Psoas muscle (tissue), 8 donors: ENCODE results near the gene OVAAL. TPM values are rescaled to one million over a fixed set of nuclear protein-coding genes. Genes with fewer than 3 reads are reported as not detected.

Experiments
- ATAC-seq, 4 donors: fragments of 200-7000 bp; cut with Tn5 transposase; one replicate each; pipeline ENCODE4 v1.9.1; 2020; ENCODE audit warnings: moderate library complexity in 3 of 4, mild to moderate bottlenecking in 2 of 4
- DNase-seq, 2 donors: peaks; one replicate each; pipeline ENCODE4 v3.0.0-alpha.2; 2020
- H3K27ac ChIP-seq: fragments of 200-600 bp; one replicate; pipeline ENCODE4 v1.8.0; 2022
- H3K27me3 ChIP-seq, 3 donors: fragments of 200-600 bp in 1 of 3; one replicate each; pipeline versions ENCODE4 v1.6.1 to v1.8.0; 2013 to 2022; ENCODE audit warnings: low read length in 2 of 3, mild to moderate bottlenecking in 2 of 3, moderate library complexity in 1 of 3; ENCODE audit not compliant: insufficient read depth in 3 of 3
- H3K36me3 ChIP-seq, 2 donors: fragments of 200-600 bp in 1 of 2; one replicate each; pipeline versions ENCODE4 v1.6.1 to v1.8.0; 2013 to 2022; ENCODE audit warnings: low read depth in 1 of 2, mild to moderate bottlenecking in 1 of 2, moderate library complexity in 1 of 2; ENCODE audit not compliant: insufficient read depth in 1 of 2
- H3K4me1 ChIP-seq: fragments of 200-600 bp; one replicate; pipeline ENCODE4 v1.8.0; 2022
- H3K4me3 ChIP-seq: fragments of 200-600 bp; one replicate; pipeline ENCODE4 v1.8.0; 2022; ENCODE audit warnings: mild to moderate bottlenecking
- H3K9me3 ChIP-seq: fragments of 200-600 bp; one replicate; pipeline ENCODE4 v1.8.0; 2022
- CTCF ChIP-seq: fragments of 200-600 bp; IDR thresholded peaks from one replicate; pipeline ENCODE4 v1.8.0; 2022; ENCODE audit warnings: antibody characterized with exemption
- WGBS, 3 donors: extraction: QIAGEN DNeasy Blood & Tissue Kit; methylation state at CpG; one replicate each; pipeline versions ENCODE4 v1.1.6 to v1.1.7; 2013; 5-methylcytosine and 5-hydroxymethylcytosine counted together
- intact Hi-C, 2 donors: fragments of 100-400 bp; cut with DNase I; formaldehyde crosslinking; loops; one replicate each; pipeline versions ENCODE4 v1.11.0 to v1.14.2; 2022
- polyA plus RNA-seq, 3 donors: library from polyadenylated mRNA; stranded (reverse); fragments of 200-250 nt; gene quantifications; one replicate each; pipeline ENCODE4 v1.2.3, GENCODE V29; 2013
- total RNA-seq, 4 donors: library from RNA; stranded (reverse); fragmentation: NEBNext Ultra II Directional in 2 of 4; extraction: Animal tissue kit (Norgen Biotek cat#: 25700) in 2 of 4; gene quantifications; one replicate each; pipeline versions ENCODE4 v1.2.1 to v1.2.4, GENCODE V29; 2021 to 2023
- donor health status: healthy with polysubstance abuse.
- donor health status: DM: no; HTN: no; CAD: no; lungs with moderate emphysema.
- donor health status: Bipolar disorder and iron deficiency.
- donor health status: healthy.
- donor health status: DM: yes; HTN: yes; CAD: no.
- donor health status: DM: no; HTN: no; CAD: no.
- donor health status: DM: no; HTN: no; CAD: no.
- donor health status: DM: yes; HTN: yes; CAD: no.

Gene OVAAL
- total and polyA plus RNA-seq, 7 donors = 0.04 TPM; not detected in 6

- intact Hi-C loops = no loop called here
- Histone ChIP-seq H3K4me1 (peaks cover 4% of the 10 kb centered on the region), H3K4me3 (peak overlapping the region; percentile 29), H3K9me3 (no peaks in the 10 kb centered on the region), H3K36me3 (no peaks in the 10 kb centered on the region), H3K27me3 (no peaks in the 10 kb centered on the region), H3K27ac (no peak overlapping the region)
- no peak for ATAC-seq
- 54 to 81% (median 66%) methylated on average over 4 of the region's 4 CpGs for WGBS, 3 donors
- TF ChIP-seq CTCF = no peak
- DNase-seq = no peak
Measured at GRCh38 chr1:180565121-180565871, 6.5 kb downstream of the OVAAL start.

DNA sequence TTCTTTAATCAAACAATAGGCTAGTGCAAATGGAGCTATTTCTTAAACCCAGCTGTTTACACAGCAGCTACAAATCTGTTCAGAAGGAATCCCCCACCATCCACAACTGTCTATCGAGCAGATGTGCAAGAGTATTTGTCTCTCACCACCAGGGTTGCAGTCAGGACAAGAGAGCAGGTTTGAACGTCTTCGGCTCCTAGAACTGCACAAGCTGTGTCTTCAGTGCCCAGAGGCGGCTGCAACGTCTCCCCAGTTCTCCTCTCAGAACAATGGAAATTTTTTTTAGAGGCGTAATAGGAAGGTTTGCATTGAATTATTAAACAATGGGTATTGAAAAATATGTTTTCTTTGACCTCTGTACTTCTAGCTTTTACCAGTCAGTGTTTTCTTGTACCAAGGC, 7.3 kb downstream of the OVAAL start:
- no peak overlapping the region for H3K27ac ChIP-seq
- no peak for TF ChIP-seq CTCF
- DNase-seq = no peak
- intact Hi-C loops = no loop called here
- ATAC-seq = no peak
- H3K27me3 ChIP-seq = no peaks in the 10 kb centered on the region
- 61 to 76% (median 72%) methylated on average over 6 of the region's 6 CpGs for WGBS, 3 donors
- no peaks in the 10 kb centered on the region for H3K9me3 ChIP-seq
- no peaks in the 10 kb centered on the region for H3K36me3 ChIP-seq
- peak overlapping the region; percentile 29 for H3K4me3 ChIP-seq
- peaks cover 4% of the 10 kb centered on the region for H3K4me1 ChIP-seq

- Histone ChIP-seq H3K4me3 (no peak overlapping the region), H3K9me3 (no peaks in the 10 kb centered on the region), H3K4me1 (peaks cover 4% of the 10 kb centered on the region), H3K27ac (no peak overlapping the region), H3K36me3 (no peaks in the 10 kb centered on the region), H3K27me3 (no peaks in the 10 kb centered on the region)
- 46 to 51% (median 47%) methylated on average over 1 of the region's 1 CpG for WGBS, 3 donors
- intact Hi-C loops = no loop called here
- DNase-seq (no peak), ATAC-seq (no peak)
- no peak for TF ChIP-seq CTCF
Measured at GRCh38 chr1:180566495-180566894, 7.7 kb downstream of the OVAAL start.

GRCh38 chr1:180567654-180568053, 8.9 kb downstream of the OVAAL start:
- Histone ChIP-seq H3K4me1 (peaks cover 2% of the 10 kb centered on the region), H3K4me3 (no peak overlapping the region), H3K27me3 (no peaks in the 10 kb centered on the region), H3K36me3 (no peaks in the 10 kb centered on the region), H3K27ac (no peak overlapping the region), H3K9me3 (no peaks in the 10 kb centered on the region)
- WGBS, 3 donors = 78 to 86% (median 83%) methylated on average over 9 of the region's 9 CpGs
- no peak for DNase-seq
- TF ChIP-seq CTCF = no peak
- no peak for ATAC-seq
- intact Hi-C loops = no loop called here

DNA sequence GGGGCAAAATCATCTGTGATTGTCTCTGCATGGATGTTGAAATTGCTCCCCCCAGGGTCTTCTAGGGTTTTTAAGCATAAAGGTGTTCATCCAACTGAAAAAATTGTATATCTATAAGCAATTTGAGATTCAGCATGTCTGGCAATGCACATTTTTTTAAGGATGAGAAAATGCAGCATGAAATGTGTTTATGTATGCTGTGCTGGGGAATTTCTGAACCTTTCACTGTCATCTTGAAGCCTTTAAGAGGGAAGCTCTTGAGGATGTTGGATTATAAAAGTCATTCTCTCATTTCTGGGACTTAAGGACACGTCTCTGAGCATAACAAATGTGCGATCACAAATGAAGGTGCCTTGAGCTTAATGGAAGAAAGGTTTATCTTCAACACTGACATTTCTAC, 9.4 kb downstream of the OVAAL start:
- Histone ChIP-seq H3K27ac (no peak overlapping the region), H3K36me3 (no peaks in the 10 kb centered on the region), H3K27me3 (no peaks in the 10 kb centered on the region), H3K4me3 (no peak overlapping the region), H3K9me3 (no peaks in the 10 kb centered on the region), H3K4me1 (no peaks in the 10 kb centered on the region)
- no peak for TF ChIP-seq CTCF
- ATAC-seq (no peak), DNase-seq (no peak)
- WGBS, 3 donors = 67 to 73% (median 69%) methylated on average over 2 of the region's 2 CpGs
- intact Hi-C loops = no loop called here
